Ascending aorta (tissue), 2 donors: Measurements from ENCODE around the gene FIBP. TPM values are rescaled to one million over a fixed set of nuclear protein-coding genes. Genes with fewer than 3 reads are reported as not detected.

Experiments used
- DNase-seq, 2 donors: peaks; one replicate each; pipeline ENCODE4 v3.0.0-alpha.2; 2019; ENCODE audit warnings: low spot score in 2 of 2
- H3K27ac ChIP-seq, 2 donors: fragments of 200-600 bp; sonication (generic); one replicate each; pipeline ENCODE4 v1.5.1; 2016 to 2017; ENCODE audit warnings: mild to moderate bottlenecking in 1 of 2
- H3K27me3 ChIP-seq: fragments of 200-600 bp; sonication (generic); one replicate; pipeline ENCODE4 v1.5.1; 2017
- H3K36me3 ChIP-seq, 2 donors: fragments of 200-600 bp; sonication (generic); one replicate each; pipeline ENCODE4 v1.5.1; 2016
- H3K4me1 ChIP-seq, 2 donors: fragments of 200-600 bp; sonication (generic); one replicate each; pipeline ENCODE4 v1.5.1; 2016 to 2017; ENCODE audit warnings: mild to moderate bottlenecking in 1 of 2
- H3K4me3 ChIP-seq, 2 donors: fragments of 200-600 bp; sonication (generic); one replicate each; pipeline ENCODE4 v1.5.1; 2016 to 2017; ENCODE audit warnings: mild to moderate bottlenecking in 1 of 2
- H3K9me3 ChIP-seq, 2 donors: fragments of 200-600 bp; sonication (generic); one replicate each; pipeline ENCODE4 v1.5.1; 2016
- intact Hi-C: fragments of 100-400 bp; cut with DNase I; formaldehyde crosslinking; loops from one replicate; pipeline ENCODE4 v1.15.1; 2023
- total RNA-seq: library from RNA; depleted of rRNA; stranded (reverse); fragments of >200 nt; gene quantifications from one replicate; pipeline ENCODE4 v1.1.0, GENCODE V29; 2016
- TF ChIP-seq, protein P1 (sequence below), 3 experiments: fragments of 200-600 bp in 2 of 3; fragments of 450-650 bp in 1 of 3; sonication (generic) in 2 of 3; IDR thresholded peaks; one replicate each; pipeline ENCODE4 v1.5.1; 2016 to 2019; ENCODE audit warnings: antibody characterized with exemption in 3 of 3, mild to moderate bottlenecking in 1 of 3, moderate library complexity in 1 of 3

FIBP gene
- total RNA-seq, 1 donor from 2014 or later: 57.2 TPM

DNA sequence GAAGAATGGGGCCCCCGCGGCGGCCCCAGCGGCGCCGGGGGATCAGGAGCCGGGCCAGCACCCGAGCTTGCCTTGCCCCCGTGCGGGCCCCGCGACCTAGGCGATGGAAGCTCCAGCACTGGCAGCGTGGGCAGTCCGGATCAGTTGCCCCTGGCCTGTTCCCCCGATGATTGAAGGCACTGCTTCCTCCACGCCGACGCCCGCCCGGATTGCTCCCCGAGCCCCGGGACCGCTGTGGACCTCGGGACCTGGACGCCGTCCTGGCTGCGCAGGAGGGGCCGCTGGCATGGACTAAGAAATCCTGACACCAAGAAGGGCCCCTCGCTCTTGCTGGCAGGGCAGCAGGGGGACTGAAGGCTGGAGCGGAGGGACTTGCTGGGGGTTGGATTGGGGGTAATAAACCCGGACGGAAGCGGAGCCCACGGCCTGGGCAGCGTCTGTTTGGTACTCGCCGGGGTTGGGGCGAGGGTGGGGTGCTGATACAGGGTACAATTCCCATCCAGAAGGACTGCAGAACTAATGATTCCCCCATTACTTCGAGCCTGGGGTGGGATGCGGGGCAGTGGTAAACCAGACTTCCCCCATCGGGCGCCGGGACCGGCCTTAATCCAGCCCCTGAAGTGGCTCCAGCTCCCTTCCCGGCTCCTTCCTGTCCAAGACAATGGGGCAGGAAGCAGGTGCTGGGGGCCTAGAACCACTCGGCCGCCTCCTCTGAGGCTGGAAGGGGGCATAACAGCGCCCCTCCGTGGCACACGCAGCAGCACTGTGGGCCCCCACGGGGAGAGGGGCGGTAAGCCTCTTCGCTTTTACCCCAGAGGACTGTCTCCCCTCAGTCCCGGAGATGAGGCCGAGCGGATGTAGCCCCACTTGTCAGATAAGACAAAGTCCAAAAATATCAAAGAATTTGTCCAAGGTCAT lies 3.2 kb upstream of the FIBP start:
- peak overlapping the region; percentile 98 for H3K27ac ChIP-seq
- TF ChIP-seq, protein P1, sequence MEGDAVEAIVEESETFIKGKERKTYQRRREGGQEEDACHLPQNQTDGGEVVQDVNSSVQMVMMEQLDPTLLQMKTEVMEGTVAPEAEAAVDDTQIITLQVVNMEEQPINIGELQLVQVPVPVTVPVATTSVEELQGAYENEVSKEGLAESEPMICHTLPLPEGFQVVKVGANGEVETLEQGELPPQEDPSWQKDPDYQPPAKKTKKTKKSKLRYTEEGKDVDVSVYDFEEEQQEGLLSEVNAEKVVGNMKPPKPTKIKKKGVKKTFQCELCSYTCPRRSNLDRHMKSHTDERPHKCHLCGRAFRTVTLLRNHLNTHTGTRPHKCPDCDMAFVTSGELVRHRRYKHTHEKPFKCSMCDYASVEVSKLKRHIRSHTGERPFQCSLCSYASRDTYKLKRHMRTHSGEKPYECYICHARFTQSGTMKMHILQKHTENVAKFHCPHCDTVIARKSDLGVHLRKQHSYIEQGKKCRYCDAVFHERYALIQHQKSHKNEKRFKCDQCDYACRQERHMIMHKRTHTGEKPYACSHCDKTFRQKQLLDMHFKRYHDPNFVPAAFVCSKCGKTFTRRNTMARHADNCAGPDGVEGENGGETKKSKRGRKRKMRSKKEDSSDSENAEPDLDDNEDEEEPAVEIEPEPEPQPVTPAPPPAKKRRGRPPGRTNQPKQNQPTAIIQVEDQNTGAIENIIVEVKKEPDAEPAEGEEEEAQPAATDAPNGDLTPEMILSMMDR (IDR thresholded peaks at IDR 0.05): peak in 2 of 3 experiments; percentile 16 to 35
- peaks cover 20 to 34% of the 10 kb centered on the region in 2 donors for H3K4me1 ChIP-seq
- H3K9me3 ChIP-seq: no peaks in the 10 kb centered on the region
- peak in 1 of 2 donors; percentile 72 for DNase-seq
- H3K36me3 ChIP-seq: peaks cover 0 to 6% of the 10 kb centered on the region in 2 donors
- intact Hi-C loops: no loop called here
- H3K27me3 ChIP-seq: no peaks in the 10 kb centered on the region
- H3K4me3 ChIP-seq: peak overlapping the region; percentile 82 to 85

DNA sequence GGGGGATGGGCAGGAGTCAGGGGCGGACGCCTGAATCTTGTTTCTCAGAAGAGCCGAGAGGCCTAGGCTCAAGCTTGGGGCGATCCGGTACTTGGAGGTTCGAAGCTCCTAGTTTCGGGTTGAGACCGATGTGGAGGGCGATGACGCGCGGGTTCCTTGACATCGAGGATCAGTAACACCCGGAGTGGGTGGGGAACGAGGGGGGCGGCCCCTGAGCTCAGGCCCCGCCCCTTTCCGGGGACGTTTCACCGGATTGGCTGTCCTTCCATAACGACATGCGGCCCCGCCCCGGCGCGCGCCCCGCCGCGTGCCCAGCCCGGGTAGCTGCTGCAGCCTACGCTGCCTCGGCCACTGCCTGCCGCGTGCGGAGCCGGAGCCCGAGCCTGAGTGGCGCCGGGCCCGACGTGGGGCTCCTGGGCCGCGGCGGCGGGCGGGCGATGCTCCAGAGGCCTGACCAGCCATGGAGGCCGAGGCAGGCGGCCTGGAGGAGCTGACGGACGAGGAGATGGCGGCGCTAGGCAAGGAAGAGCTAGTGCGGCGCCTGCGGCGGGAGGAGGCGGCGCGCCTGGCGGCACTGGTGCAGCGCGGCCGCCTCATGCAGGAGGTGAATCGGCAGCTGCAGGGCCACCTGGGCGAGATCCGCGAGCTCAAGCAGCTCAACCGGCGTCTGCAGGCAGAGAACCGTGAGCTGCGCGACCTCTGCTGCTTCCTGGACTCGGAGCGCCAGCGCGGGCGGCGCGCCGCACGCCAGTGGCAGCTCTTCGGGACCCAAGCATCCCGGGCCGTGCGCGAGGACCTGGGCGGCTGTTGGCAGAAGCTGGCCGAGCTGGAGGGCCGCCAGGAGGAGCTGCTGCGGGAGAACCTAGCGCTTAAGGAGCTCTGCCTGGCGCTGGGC lies 2.3 kb upstream of the FIBP start, which contains the start of gene CCDC85B:
Gene CCDC85B, plus strand, starts transcription at position 350 of the 895 bp plus-strand sequence. Its CDS starts 111 bp downstream, at position 461.
- TF ChIP-seq, protein P1 (IDR thresholded peaks at IDR 0.05): peak in 1 of 3 experiments; percentile 29
- intact Hi-C loops: loop anchor here (1.0 kb wide), 1 partner anchor 10 kb away; the partner anchor contains the start of gene FOSL1
- peak within 1 kb of the TSS; percentile 82 to 85 for H3K4me3 ChIP-seq
- DNase-seq: peak; percentile 98 to 100
- H3K27me3 ChIP-seq: no peaks in the 10 kb centered on the region
- H3K9me3 ChIP-seq: no peaks in the 10 kb centered on the region
- peak within 1 kb of the TSS; percentile 98 for H3K27ac ChIP-seq
- peaks cover 20 to 34% of the 10 kb centered on the region in 2 donors for H3K4me1 ChIP-seq
- H3K36me3 ChIP-seq: peaks cover 0 to 15% of the 10 kb centered on the region in 2 donors

DNA sequence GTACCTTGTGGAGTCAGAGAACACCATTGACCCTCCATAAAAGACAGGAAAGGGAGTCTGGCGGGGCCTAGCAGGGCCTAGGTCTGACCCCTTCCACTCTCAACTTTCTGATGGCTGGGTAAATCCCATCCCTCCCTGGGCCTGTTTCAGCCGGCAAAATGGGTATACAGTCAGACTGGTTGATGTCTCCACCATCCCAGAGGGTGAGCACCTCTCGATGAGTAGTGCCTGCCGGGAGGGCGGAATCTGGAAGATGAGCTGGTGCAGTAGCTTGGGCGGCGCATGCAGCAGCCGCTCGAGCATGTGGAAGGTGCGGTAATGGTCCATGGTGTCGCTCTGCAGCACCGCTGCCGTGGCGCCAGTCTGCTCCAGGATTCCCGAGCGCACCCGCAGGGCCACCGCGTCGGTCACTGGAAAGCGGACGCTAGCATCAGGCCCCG lies 528 bp downstream of the FIBP start:
- H3K36me3 ChIP-seq: peaks cover 13 to 36% of the 10 kb centered on the region in 2 donors
- H3K27ac ChIP-seq: peak overlapping the region; percentile 98
- no peaks in the 10 kb centered on the region for H3K27me3 ChIP-seq
- no peaks in the 10 kb centered on the region for H3K9me3 ChIP-seq
- no peak for DNase-seq
- TF ChIP-seq, protein P1 (IDR thresholded peaks at IDR 0.05): no peak
- intact Hi-C loops: loop anchor here (1.0 to 5.0 kb wide), 6 partner anchors 14 to 180 kb away; partner anchors contain the start of genes BANF1, C11orf68, DRAP1 and EIF1AD
- H3K4me3 ChIP-seq: peak overlapping the region; percentile 82 to 85
- peaks cover 15 to 23% of the 10 kb centered on the region in 2 donors for H3K4me1 ChIP-seq

DNA sequence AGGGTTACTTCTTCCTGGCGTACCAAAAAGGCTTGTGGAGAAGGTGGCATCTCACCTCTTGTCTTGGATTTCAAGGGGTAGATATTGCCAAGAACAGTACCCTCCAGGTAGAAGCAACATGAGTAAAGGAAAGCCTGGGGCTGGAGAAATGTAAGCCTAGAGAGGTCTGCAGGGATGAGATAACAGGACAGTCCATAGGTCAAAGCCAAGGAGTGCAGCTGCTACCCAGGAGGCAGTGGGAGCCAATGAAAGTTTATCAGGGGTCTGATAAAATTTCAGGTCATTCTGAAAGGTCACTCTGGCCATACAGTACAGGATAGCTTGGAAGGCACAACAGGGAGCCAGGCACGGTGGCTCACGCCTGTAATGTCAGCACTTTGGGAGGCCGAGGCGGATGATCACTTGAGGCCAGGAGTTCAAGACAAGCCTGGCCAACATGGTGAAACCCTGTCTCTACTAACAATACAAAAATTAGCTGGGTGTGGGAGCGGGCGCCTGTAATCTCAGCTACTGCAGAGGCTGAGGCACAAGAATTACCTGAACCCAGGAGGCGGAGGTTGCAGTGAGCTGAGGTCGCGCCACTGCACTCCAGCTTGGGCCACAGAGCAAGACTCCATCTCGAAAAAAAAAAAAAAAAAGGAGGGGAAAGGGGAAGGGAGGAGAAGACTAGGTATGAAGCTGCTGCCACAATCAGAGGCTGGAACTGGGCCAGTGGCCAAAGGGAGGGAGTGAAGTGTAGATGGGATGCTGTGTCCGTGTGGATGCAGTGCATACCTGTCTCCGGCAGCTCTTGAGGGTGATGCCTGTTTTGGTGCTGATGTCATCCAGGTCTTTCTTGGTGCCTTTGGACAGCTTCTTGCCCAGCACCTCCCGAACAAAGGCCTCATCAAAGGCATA lies 1.2 kb downstream of the FIBP start:
- no peak for DNase-seq
- peak overlapping the region; percentile 98 for H3K27ac ChIP-seq
- H3K4me1 ChIP-seq: peaks cover 11 to 16% of the 10 kb centered on the region in 2 donors
- H3K27me3 ChIP-seq: no peaks in the 10 kb centered on the region
- H3K36me3 ChIP-seq: peaks cover 20 to 41% of the 10 kb centered on the region in 2 donors
- no peaks in the 10 kb centered on the region for H3K9me3 ChIP-seq
- peak overlapping the region; percentile 82 to 85 for H3K4me3 ChIP-seq
- intact Hi-C loops: loop anchor here (5.0 kb wide), 2 partner anchors 115 to 180 kb away; partner anchors contain the start of genes BANF1 and EIF1AD
- TF ChIP-seq, protein P1 (IDR thresholded peaks at IDR 0.05): no peak
